GM06990 (cell line): ENCODE results near the gene CRYBG2.
"Not testable (repeated sequence)": the region's sequence is repeated elsewhere in the genome, so short reads cannot be mapped to it uniquely, and the experiment has no call there.

ENCODE experiments used
- DNase-seq: peaks from one replicate; pipeline ENCODE4 v3.0.0-alpha.2; 2011; ENCODE audit not compliant: insufficient read length; ENCODE audit errors: extremely low read depth
- H3K27me3 ChIP-seq: replicated peaks from 2 replicates; pipeline ENCODE4 v1.6.0; 2011; ENCODE audit warnings: low read length; ENCODE audit not compliant: control insufficient read depth, insufficient read depth
- H3K36me3 ChIP-seq: 2 replicates; pipeline ENCODE4 v1.5.1; 2011; ENCODE audit warnings: low read length; ENCODE audit not compliant: control insufficient read depth, insufficient read depth
- H3K4me3 ChIP-seq: replicated peaks from 2 replicates; pipeline ENCODE4 v1.5.1; 2011; ENCODE audit warnings: low read depth, mild to moderate bottlenecking, control low read depth, low read length
- CTCF ChIP-seq: IDR thresholded peaks from 2 replicates; pipeline ENCODE4 v1.5.1; 2011; ENCODE audit warnings: low read length, control low read depth, mild to moderate bottlenecking, inconsistent platforms; ENCODE audit not compliant: insufficient read depth, poor library complexity, severe bottlenecking

Gene CRYBG2

GRCh38 chr1:26378879-26379251, 24.9 kb upstream of the CRYBG2 start:
- Histone ChIP-seq H3K4me3 (no peak overlapping the region), H3K27me3 (no peaks in the 10 kb centered on the region), H3K36me3 (no peaks in the 10 kb centered on the region)
- no peak for TF ChIP-seq CTCF
- DNase-seq, result no peak

GRCh38 chr1:26378088-26378878, 24.4 kb upstream of the CRYBG2 start:
- Histone ChIP-seq H3K27me3 (no peaks in the 10 kb centered on the region), H3K36me3 (no peaks in the 10 kb centered on the region), H3K4me3 (no peak overlapping the region)
- DNase-seq, result peak; percentile 78
- no peak for TF ChIP-seq CTCF

- Histone ChIP-seq H3K4me3 (no peak overlapping the region), H3K27me3 (no peaks in the 10 kb centered on the region), H3K36me3 (no peaks in the 10 kb centered on the region)
- TF ChIP-seq CTCF, result no peak
- DNase-seq, result no peak
These were observed 22.1 kb upstream of the CRYBG2 start for GRCh38 chr1:26376050-26376449.

GRCh38 chr1:26375081-26375480, 21.2 kb upstream of the CRYBG2 start:
- no peak for DNase-seq
- no peaks in the 10 kb centered on the region for H3K36me3 ChIP-seq
- no peak for TF ChIP-seq CTCF

GRCh38 chr1:26374361-26374760, 20.4 kb upstream of the CRYBG2 start:
- not testable (repeated sequence) for H3K27me3 ChIP-seq, DNase-seq, H3K4me3 ChIP-seq, H3K36me3 ChIP-seq

More at GRCh38 chr1:26375081-26375480, 21.2 kb upstream of the CRYBG2 start:
- no peak overlapping the region for H3K4me3 ChIP-seq
- H3K27me3 ChIP-seq, result no peaks in the 10 kb centered on the region

GRCh38 chr1:26373789-26374188, 19.9 kb upstream of the CRYBG2 start:
- TF ChIP-seq CTCF, result no peak
- Histone ChIP-seq H3K36me3 (no peaks in the 10 kb centered on the region), H3K4me3 (no peak overlapping the region), H3K27me3 (no peaks in the 10 kb centered on the region)
- no peak for DNase-seq
